ENCODE results near the gene NDUFB8.

The NDUFB8 gene

DNA sequence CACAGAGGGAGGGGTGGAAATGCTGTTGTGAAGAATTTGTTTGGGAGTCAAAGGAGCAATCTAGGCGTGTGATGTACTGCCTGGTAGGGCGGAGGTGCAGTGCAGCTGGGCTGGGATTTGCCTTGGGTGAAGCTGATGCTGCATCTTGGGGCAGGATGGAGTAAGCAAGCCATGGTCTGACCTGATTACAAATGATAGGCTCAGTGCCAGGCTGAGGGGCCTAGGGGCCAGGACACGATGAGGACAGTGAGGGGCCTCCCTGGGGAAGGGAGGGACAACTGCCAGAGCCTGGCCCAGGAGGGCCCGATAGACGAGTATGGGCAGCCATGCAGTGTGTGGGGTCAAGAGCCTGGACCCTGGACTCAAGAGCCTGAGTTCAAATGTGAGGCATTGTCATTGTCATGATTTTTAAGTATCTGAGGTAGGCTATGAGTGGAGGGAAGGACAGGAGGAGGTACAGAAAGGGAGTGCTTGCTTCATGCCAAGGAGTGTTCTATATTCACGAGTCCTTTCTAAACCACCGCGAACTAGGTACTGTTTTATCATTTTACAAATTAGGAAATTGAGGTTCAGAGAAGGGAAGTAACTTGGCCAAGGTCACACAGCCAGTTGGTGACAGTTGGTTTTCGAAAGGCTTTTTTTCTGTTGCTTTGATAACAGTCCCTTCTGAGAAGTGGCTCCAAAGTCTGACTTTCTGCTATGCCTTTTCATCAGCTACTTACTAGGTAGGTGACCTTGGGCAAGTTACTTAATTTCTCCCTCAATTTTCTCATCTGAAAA lies 35.7 kb upstream of the NDUFB8 start:
- no peaks in the 10 kb centered on the region for H3K4me1 ChIP-seq (ENCODE audit: control insufficient read depth, insufficient read depth, low read length)
- H3K4me3 ChIP-seq (ENCODE audit: low read depth, low read length) = no peak overlapping the region
- H3K36me3 ChIP-seq (ENCODE audit: control insufficient read depth, insufficient read depth, low read length) = no peaks in the 10 kb centered on the region
- H3K27me3 ChIP-seq (ENCODE audit: control insufficient read depth, insufficient read depth, low read length) = peaks cover 60% of the 10 kb centered on the region
- no peaks in the 10 kb centered on the region for H3K9me3 ChIP-seq (ENCODE audit: control insufficient read depth, insufficient read depth, low read length)
- H3K9ac ChIP-seq (ENCODE audit: low read depth, low read length) = no peak overlapping the region

DNA sequence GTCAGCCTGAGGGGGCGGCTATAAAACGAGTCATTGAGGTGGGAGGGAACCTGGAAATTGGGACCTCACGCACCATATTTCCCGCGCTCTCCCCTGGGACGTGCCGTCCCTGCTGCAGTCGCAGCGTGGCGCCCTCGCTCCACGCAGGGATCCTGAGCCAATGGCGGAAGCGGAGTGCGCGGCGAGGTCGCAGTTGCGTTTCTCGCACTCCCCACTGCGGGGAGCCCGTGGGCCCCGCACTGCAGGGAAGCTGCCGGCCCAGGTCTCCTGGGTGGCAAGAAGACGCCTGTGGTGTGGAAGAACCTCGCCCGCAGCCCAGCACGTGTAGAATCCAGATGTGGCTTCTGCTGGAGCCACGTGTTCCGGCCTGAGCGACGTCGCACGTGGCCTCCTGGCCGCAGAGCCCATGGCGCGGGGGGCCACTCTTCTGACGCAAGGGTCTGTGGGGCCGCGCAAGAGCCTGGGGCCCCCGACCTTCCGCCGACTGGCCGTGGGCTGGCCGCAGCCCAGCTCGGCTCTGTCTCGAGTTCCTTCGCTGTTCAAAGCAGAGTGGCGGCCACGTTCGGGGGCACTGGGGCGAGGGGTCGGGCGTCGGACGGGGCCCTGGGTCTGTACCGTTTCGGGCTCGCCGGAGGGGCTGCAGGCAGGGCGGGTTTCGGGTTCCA lies 32.5 kb upstream of the NDUFB8 start:
- no peaks in the 10 kb centered on the region for H3K9me3 ChIP-seq (ENCODE audit: control insufficient read depth, insufficient read depth, low read length)
- no peak overlapping the region for H3K9ac ChIP-seq (ENCODE audit: low read depth, low read length)
- H3K27me3 ChIP-seq (ENCODE audit: control insufficient read depth, insufficient read depth, low read length) = peaks cover 38% of the 10 kb centered on the region
- no peak overlapping the region for H3K4me3 ChIP-seq (ENCODE audit: low read depth, low read length)
- no peaks in the 10 kb centered on the region for H3K36me3 ChIP-seq (ENCODE audit: control insufficient read depth, insufficient read depth, low read length)
- H3K4me1 ChIP-seq (ENCODE audit: control insufficient read depth, insufficient read depth, low read length) = no peaks in the 10 kb centered on the region

DNA sequence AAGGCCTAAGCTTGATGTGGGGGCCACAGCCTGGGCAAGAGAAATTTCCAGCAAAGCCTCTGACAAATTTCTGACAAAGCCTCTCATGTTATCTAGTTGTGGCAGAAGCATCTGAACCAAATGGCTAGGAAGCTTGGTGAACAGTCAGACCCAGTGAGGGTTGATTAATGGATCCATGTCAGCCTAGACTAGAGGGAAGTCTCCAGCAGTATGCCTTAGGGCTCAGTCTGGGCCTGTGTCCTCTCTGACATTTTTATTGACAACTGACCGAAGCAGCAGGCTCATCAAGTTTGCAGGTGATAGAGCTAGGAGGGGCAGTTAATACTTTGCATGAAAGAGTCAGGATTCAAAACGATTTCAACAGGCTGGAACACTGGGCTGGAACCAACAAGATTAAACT lies 31.3 kb upstream of the NDUFB8 start:
- H3K9ac ChIP-seq (ENCODE audit: low read depth, low read length) = no peak overlapping the region
- no peaks in the 10 kb centered on the region for H3K9me3 ChIP-seq (ENCODE audit: control insufficient read depth, insufficient read depth, low read length)
- H3K36me3 ChIP-seq (ENCODE audit: control insufficient read depth, insufficient read depth, low read length) = peaks cover 3% of the 10 kb centered on the region
- H3K4me3 ChIP-seq (ENCODE audit: low read depth, low read length) = no peak overlapping the region
- no peaks in the 10 kb centered on the region for H3K4me1 ChIP-seq (ENCODE audit: control insufficient read depth, insufficient read depth, low read length)
- H3K27me3 ChIP-seq (ENCODE audit: control insufficient read depth, insufficient read depth, low read length) = peaks cover 28% of the 10 kb centered on the region

DNA sequence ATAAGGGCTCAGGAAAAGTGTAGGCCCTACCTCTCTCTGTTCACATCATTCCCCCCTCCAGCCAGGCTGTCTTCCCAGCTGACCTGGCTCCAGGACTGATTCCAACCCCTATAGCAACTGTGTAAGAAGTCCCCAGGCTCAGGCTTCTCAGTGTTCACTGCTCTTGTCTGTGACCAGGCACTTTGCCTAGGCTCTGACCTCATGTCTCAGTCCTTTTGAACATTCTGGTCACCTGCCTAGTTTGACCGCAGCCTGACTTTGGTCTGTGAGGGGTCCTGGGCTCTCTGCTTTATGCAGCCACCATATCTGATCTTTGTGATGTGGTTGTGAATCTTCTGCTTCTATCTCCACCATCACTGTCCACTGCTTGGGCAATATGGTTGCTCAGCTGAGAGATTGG lies 30.6 kb upstream of the NDUFB8 start:
- peaks cover 21% of the 10 kb centered on the region for H3K27me3 ChIP-seq (ENCODE audit: control insufficient read depth, insufficient read depth, low read length)
- H3K36me3 ChIP-seq (ENCODE audit: control insufficient read depth, insufficient read depth, low read length) = peaks cover 3% of the 10 kb centered on the region
- no peak overlapping the region for H3K4me3 ChIP-seq (ENCODE audit: low read depth, low read length)
- no peaks in the 10 kb centered on the region for H3K4me1 ChIP-seq (ENCODE audit: control insufficient read depth, insufficient read depth, low read length)
- H3K9ac ChIP-seq (ENCODE audit: low read depth, low read length) = no peak overlapping the region
- H3K9me3 ChIP-seq (ENCODE audit: control insufficient read depth, insufficient read depth, low read length) = no peaks in the 10 kb centered on the region

DNA sequence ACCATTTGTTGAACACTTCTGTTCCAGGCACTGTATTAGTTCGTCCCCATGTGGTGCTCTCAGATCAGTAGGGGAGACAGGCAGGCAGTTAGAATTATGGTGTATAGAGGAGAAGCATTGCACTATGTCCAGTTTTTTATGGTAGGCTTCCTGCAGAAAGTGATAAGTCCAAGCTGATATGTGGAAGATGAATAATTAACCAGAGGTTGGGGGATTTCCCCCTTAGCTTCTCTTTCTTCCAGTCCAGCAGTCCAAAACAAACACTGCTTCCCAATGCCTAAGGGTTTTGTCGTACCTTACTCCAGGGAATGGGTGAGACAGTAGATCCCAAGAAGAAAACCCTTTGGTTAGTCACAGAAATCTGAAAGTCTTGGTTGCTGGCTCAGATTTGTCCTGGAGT lies 25.2 kb upstream of the NDUFB8 start:
- H3K27me3 ChIP-seq (ENCODE audit: control insufficient read depth, insufficient read depth, low read length) = no peaks in the 10 kb centered on the region
- H3K36me3 ChIP-seq (ENCODE audit: control insufficient read depth, insufficient read depth, low read length) = peaks cover 6% of the 10 kb centered on the region
- H3K9me3 ChIP-seq (ENCODE audit: control insufficient read depth, insufficient read depth, low read length) = no peaks in the 10 kb centered on the region
- H3K4me3 ChIP-seq (ENCODE audit: low read depth, low read length) = no peak overlapping the region
- no peak overlapping the region for H3K9ac ChIP-seq (ENCODE audit: low read depth, low read length)
- H3K4me1 ChIP-seq (ENCODE audit: control insufficient read depth, insufficient read depth, low read length) = no peaks in the 10 kb centered on the region

DNA sequence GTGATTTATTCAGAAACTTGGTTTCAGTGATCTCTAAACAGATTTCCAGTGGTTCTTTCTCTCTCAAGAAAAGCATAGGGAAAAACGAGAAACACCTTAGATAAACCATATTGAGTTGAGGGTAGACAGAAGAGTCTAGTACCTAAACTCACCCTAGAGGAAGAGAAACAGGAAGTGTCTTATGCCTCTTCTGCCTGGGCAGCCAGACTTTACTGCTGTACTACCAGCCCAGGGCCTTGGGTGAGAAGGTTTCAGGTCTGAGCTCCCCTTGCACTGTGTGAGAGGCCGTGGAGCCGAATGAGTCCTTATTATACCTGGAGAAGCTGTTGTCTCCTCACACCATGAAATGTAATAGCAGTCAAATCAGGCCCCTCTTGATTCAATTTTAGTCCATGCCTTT lies 24.3 kb upstream of the NDUFB8 start:
- H3K27me3 ChIP-seq (ENCODE audit: control insufficient read depth, insufficient read depth, low read length) = no peaks in the 10 kb centered on the region
- peaks cover 11% of the 10 kb centered on the region for H3K36me3 ChIP-seq (ENCODE audit: control insufficient read depth, insufficient read depth, low read length)

DNA sequence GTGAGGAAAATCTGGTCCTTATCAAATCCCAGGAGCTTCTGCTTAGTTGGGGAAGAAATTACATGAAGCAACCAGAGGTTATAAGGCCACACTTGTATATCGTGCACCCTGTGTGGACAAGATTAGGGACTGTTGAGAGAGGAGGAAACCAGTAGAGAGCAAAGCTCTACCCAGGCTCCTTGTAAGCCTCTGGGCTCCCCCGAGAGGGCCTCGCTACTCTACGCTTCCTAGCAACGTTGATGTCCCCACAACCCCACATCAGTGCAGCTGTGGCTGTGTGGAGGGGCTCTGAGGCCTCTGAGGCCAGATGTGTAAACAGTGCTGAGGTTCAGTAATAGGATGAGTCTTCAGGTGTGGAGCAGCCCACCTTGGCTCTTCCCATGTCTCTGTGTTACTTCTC lies 22.1 kb upstream of the NDUFB8 start:
- Histone ChIP-seq H3K27me3 (ENCODE audit: control insufficient read depth, insufficient read depth, low read length) (no peaks in the 10 kb centered on the region), H3K4me3 (ENCODE audit: low read depth, low read length) (no peak overlapping the region), H3K36me3 (ENCODE audit: control insufficient read depth, insufficient read depth, low read length) (peaks cover 29% of the 10 kb centered on the region), H3K9me3 (ENCODE audit: control insufficient read depth, insufficient read depth, low read length) (no peaks in the 10 kb centered on the region), H3K4me1 (ENCODE audit: control insufficient read depth, insufficient read depth, low read length) (no peaks in the 10 kb centered on the region), H3K9ac (ENCODE audit: low read depth, low read length) (no peak overlapping the region)

More for the DNA sequence above, 24.3 kb upstream of the NDUFB8 start:
- no peaks in the 10 kb centered on the region for H3K9me3 ChIP-seq (ENCODE audit: control insufficient read depth, insufficient read depth, low read length)
- no peaks in the 10 kb centered on the region for H3K4me1 ChIP-seq (ENCODE audit: control insufficient read depth, insufficient read depth, low read length)
- no peak overlapping the region for H3K9ac ChIP-seq (ENCODE audit: low read depth, low read length)
- H3K4me3 ChIP-seq (ENCODE audit: low read depth, low read length) = no peak overlapping the region

DNA sequence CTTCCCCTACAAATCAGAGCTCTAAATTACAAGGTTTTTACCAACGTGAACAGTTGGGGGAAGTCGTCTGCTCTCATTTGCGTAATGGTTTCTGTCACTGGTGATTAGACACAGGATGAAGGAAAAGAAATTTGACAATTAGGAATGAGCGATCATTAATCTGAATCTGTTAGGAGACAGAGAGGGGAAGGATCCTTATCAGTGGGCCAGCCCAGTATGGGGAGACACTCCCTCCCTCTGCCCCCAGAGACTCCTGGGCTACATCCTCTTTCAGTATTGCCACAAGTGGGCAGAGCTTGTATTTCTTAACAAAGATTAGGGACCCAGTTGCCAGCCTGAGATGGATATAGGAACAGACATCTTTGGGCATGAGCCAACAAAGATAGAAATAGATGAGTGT lies 21.5 kb upstream of the NDUFB8 start:
- Histone ChIP-seq H3K4me1 (ENCODE audit: control insufficient read depth, insufficient read depth, low read length) (no peaks in the 10 kb centered on the region), H3K9me3 (ENCODE audit: control insufficient read depth, insufficient read depth, low read length) (no peaks in the 10 kb centered on the region), H3K36me3 (ENCODE audit: control insufficient read depth, insufficient read depth, low read length) (peaks cover 30% of the 10 kb centered on the region), H3K27me3 (ENCODE audit: control insufficient read depth, insufficient read depth, low read length) (no peaks in the 10 kb centered on the region), H3K9ac (ENCODE audit: low read depth, low read length) (no peak overlapping the region), H3K4me3 (ENCODE audit: low read depth, low read length) (no peak overlapping the region)

DNA sequence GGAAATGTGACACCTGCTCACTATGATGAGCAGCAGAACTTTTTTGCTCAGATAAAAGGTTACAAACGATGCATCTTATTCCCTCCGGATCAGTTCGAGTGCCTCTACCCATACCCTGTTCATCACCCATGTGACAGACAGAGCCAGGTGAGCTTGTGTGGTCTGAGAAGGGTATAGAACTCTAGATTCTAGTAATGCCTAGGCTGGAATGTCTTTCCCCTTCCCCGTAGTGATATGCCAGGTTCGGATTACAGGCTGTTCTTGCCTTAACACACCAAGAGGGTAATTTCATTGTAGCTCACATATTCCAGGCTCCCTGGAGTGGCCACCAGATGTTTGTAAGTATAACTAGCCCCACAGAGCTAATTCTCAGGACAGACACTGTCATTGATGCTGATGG lies 15.3 kb upstream of the NDUFB8 start:
- Histone ChIP-seq H3K36me3 (ENCODE audit: control insufficient read depth, insufficient read depth, low read length) (peaks cover 49% of the 10 kb centered on the region), H3K9ac (ENCODE audit: low read depth, low read length) (no peak overlapping the region), H3K4me1 (ENCODE audit: control insufficient read depth, insufficient read depth, low read length) (no peaks in the 10 kb centered on the region), H3K4me3 (ENCODE audit: low read depth, low read length) (no peak overlapping the region), H3K9me3 (ENCODE audit: control insufficient read depth, insufficient read depth, low read length) (no peaks in the 10 kb centered on the region), H3K27me3 (ENCODE audit: control insufficient read depth, insufficient read depth, low read length) (no peaks in the 10 kb centered on the region)

DNA sequence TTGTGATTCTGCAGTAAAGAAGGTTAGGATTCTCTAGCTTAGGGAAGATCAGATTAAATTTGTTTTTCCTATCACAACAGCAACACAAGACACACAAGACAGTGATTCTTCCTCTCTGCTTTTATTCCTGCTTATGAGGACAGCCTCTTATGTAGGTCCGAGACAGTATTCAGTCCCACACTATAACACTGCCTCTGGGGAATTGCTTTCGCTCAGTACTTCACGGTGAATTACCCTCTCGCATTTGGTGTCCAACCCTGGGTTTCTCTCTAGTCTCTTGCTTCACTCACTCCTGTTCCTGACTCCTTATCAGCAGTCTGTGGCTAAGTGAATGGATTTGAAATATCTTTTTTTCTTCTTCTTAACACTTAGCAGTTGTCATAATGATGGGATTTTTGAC lies 7.8 kb upstream of the NDUFB8 start:
- H3K4me3 ChIP-seq (ENCODE audit: low read depth, low read length) = no peak overlapping the region
- H3K9ac ChIP-seq (ENCODE audit: low read depth, low read length) = no peak overlapping the region

DNA sequence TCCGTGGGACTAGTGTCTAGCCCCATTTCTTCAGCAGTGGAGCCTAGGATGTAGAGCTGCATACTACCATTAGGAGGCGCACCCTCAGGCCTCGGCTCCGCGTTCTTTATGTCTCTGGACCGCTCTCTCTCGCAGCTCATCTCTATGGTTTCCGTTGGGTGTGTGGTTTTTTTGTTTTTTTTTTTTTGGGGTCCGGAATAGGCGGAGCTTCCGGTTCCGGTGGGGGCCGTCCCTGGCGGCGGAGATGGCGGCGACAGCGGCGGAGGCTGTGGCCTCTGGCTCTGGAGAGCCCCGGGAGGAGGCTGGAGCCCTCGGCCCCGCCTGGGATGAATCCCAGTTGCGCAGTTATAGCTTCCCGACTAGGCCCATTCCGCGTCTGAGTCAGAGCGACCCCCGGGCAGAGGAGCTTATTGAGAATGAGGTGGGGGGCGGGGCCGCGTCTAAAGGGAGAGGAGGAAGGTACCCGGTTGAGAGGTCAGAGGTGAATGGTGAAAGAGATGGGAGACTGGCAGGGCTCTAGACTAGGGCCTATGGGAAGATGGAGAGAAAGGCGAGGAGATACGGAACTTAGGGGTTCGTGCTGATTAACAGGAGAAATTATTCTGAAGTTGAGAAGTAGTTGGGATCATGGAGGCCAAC lies 6.2 kb upstream of the NDUFB8 start, which contains the start of gene HIF1AN:
HIF1AN (plus strand) TSS at position 229 of the 639 bp plus-strand sequence; CDS start at position 245, 16 bp downstream.
- peaks cover 10% of the 10 kb centered on the region for H3K36me3 ChIP-seq (ENCODE audit: control insufficient read depth, insufficient read depth, low read length)
- no peaks in the 10 kb centered on the region for H3K4me1 ChIP-seq (ENCODE audit: control insufficient read depth, insufficient read depth, low read length)

More for the DNA sequence above, 7.8 kb upstream of the NDUFB8 start:
- H3K27me3 ChIP-seq (ENCODE audit: control insufficient read depth, insufficient read depth, low read length) = no peaks in the 10 kb centered on the region
- H3K9me3 ChIP-seq (ENCODE audit: control insufficient read depth, insufficient read depth, low read length) = no peaks in the 10 kb centered on the region
- H3K36me3 ChIP-seq (ENCODE audit: control insufficient read depth, insufficient read depth, low read length) = peaks cover 17% of the 10 kb centered on the region
- H3K4me1 ChIP-seq (ENCODE audit: control insufficient read depth, insufficient read depth, low read length) = no peaks in the 10 kb centered on the region

DNA sequence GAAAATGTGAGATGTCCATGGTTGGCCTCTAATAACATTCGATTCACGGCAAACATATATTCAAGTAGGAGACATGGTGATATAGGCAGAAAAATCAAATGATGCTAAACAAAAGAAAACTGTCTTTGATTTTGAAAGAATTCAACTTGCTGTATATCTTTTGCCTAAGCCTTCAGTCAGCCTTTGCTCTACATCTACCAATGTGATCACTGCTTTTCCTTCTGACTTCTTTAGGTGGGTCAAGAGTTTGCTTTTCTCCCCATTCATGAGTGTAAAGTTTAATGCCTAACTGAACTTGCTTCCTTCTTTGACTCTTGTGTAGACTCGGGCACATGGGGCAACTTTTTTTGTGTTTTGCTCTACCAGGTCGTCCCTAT lies 5.7 kb upstream of the NDUFB8 start:
- Histone ChIP-seq H3K9me3 (ENCODE audit: control insufficient read depth, insufficient read depth, low read length) (no peaks in the 10 kb centered on the region), H3K4me1 (ENCODE audit: control insufficient read depth, insufficient read depth, low read length) (no peaks in the 10 kb centered on the region), H3K4me3 (ENCODE audit: low read depth, low read length) (peak overlapping the region; percentile 67), H3K27me3 (ENCODE audit: control insufficient read depth, insufficient read depth, low read length) (no peaks in the 10 kb centered on the region), H3K9ac (ENCODE audit: low read depth, low read length) (no peak overlapping the region), H3K36me3 (ENCODE audit: control insufficient read depth, insufficient read depth, low read length) (peaks cover 5% of the 10 kb centered on the region)

More for the DNA sequence above, 6.2 kb upstream of the NDUFB8 start, which contains the start of gene HIF1AN:
- no peaks in the 10 kb centered on the region for H3K27me3 ChIP-seq (ENCODE audit: control insufficient read depth, insufficient read depth, low read length)
- H3K4me3 ChIP-seq (ENCODE audit: low read depth, low read length) = peak within 1 kb of the TSS; percentile 67
- H3K9me3 ChIP-seq (ENCODE audit: control insufficient read depth, insufficient read depth, low read length) = no peaks in the 10 kb centered on the region
- H3K9ac ChIP-seq (ENCODE audit: low read depth, low read length) = no peak within 1 kb of the TSS
